NCI-H2227 treated with DMSO at 0.1 percent for 48 hours (cell line): ENCODE measurements around the gene GNAT2.
A peak's percentile ranks its signal among the peaks of the same experiment; 100 is the strongest.
"Not testable (repeated sequence)": the region's sequence is repeated elsewhere in the genome, so short reads cannot be mapped to it uniquely, and the experiment has no call there.

Source experiments
- DNase-seq: peaks from one replicate; lab custom pipeline; 2025; lab: John Stamatoyannopoulos, UW

Gene GNAT2

DNA sequence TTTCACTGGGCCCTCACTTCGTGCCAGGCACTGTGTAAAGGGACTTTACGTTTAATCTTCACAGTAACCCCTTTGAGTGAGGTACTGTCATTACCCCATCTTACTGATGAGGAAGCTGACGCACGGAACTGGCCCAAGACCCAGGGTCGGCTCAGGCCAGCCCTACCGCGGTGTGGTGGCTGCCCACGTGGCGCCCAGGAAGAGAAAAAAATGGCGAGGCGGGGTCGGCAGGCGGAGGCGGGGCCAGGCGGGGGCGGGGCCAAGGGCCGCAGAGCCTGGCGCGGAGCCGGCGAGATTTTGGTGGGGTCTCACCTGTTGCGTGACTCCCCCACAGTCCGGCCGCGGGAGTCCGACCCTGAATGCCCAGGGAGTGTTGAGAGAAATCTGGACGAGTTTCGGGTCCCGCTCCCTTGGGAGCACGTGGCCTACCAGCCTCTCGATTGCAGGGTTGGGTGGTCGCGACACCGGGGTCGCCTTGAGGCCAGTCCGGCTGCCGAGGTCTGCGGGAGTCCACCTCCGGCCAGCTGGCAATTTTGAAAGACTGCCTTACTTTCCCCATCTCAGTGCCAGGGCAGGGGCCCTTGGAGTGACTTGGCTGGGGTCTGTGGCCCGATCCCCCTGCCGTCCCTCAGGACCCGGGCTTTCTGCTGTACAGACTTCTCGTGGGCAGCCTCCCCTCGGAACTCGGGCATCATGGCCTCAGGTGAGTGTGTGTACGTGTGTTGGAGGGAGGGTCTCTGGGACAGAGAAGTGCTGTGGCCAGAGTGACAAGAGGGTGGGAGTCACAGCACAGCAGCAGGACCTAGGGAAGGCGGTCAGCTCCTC is at the start of gene GNAT2, which contains the start of gene AMPD2:
TSS of gene GNAT2 (minus strand) at position 41 of the 825 bp plus-strand sequence. CDS start 6,746 bp downstream, outside the sequence.
TSS of gene AMPD2 (plus strand) at position 262 of the 825 bp plus-strand sequence. CDS start 1,339 bp downstream, outside the sequence.
- DNase-seq: peak; percentile 51

DNA sequence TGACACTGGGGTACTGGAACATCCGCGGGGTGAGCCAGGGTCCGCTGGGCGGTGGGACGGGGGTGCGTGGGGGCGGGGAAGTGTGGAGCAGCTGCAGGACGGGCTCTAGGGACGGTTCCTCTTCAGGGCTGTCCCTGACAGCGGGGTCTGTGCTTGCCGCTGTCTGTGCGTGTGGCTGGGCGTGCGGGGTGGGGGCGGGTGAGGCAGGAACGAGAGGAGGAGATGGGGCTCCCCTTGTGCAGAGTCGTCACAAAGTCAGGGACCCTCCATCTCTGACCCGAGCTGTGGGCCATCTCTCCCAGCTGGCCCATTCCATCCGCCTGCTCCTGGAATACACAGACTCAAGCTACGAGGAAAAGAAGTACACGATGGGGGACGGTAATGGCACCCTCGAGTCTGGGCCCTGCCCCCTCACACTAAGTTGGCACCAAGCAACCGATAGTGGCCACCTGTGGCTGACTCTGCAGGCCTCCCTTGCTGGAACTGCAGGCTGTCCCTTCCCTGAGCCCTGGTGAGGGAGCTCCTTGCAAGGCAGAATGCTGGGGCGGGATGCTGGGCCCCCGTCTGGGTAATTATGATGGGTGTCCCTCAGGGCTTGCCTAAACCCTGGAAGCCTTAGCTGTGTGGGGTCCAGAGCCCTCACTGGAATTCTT is 48.8 kb upstream of the GNAT2 start:
- no peak for DNase-seq

DNA sequence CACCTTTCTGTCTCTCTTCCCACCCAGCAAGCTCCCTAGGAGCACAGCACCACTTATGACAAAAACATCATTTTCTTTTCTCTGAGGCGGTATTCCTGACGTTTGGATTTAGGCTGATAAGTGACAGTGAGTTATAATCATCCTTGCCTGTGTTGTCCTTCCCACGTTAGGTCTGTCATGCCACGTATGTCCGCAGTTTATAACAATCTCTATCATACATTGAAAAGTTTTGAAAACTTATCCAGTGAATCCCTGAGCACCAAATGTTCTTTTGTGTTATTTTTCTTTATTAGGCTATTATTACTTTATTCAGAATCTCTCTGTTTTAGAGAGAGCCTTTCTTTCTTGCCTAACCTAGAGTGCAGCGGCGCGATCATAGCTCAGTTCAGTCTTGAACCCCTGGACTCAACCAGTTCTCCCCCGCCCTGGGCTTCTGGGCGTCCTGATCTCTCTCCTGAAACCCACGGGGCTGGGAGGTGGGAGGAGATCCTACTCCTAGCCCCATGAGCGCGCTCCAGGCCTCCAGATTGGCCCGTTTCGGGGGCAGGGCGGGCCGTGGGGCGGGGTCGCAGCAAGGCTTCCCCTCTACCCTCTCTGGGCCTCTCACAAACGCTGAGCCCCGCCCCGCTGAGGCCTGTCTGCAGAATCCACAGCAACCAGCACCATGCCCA is 48.2 kb upstream of the GNAT2 start, which contains the start of gene GSTM2:
TSS of gene GSTM2 (plus strand) at position 606 of the 671 bp plus-strand sequence. CDS start at position 665, 59 bp downstream.
- DNase-seq: peak; percentile 83

DNA sequence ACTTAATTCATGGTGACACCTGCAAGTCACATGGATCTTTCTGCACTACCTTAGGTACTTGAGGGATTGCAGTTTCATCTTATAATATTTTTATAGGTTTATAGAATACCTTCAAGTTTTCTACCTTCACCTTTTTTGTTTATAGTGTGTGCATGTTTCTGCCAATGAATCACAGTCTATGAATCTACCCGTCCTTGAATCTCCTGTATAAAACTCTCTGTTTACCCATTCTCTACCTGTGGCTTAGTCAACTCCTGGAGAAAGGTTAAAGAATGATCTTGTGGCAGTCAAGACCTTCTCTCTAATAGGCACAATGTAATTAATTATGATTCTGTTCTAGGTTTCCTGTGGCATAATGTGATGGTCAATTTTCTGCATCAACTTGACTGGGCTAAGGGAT is 45.3 kb upstream of the GNAT2 start:
- no peak for DNase-seq

DNA sequence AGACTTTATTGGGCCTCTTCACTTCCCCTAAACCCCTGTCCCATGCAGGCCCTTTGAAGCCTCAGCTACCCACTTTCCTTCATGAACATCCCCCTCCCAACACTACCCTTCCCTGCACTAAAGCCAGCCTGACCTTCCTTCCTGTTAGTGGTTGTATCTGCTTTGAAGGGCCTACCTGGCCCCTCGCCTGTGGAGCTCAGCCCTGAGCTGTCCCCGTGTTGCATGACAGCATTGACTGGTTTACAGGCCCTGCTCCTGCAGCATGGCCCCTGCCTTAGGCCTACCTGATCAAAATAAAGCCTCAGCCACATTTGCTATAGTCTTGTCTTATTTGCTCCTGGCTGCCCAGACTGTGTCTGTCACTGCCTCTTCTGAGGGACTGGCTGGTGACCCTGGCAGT is 42.0 kb upstream of the GNAT2 start:
- DNase-seq: no peak

DNA sequence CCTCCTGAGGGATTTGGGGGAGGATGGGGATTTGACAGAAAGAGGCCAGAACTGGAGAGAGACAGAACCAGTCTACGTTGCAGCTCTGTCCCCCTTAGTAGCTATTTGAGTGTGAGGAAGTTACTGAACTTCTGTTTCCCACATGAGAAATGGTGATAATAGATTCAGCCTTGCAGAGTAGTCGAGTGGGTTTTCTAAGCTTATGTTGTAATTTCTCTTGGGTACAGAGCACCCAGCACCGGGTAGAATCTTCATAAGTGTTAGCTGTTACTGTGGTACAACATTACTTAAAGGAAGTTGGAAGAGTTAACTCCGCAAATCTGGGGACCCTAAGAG is 41.2 kb upstream of the GNAT2 start:
- DNase-seq: not testable (repeated sequence)

DNA sequence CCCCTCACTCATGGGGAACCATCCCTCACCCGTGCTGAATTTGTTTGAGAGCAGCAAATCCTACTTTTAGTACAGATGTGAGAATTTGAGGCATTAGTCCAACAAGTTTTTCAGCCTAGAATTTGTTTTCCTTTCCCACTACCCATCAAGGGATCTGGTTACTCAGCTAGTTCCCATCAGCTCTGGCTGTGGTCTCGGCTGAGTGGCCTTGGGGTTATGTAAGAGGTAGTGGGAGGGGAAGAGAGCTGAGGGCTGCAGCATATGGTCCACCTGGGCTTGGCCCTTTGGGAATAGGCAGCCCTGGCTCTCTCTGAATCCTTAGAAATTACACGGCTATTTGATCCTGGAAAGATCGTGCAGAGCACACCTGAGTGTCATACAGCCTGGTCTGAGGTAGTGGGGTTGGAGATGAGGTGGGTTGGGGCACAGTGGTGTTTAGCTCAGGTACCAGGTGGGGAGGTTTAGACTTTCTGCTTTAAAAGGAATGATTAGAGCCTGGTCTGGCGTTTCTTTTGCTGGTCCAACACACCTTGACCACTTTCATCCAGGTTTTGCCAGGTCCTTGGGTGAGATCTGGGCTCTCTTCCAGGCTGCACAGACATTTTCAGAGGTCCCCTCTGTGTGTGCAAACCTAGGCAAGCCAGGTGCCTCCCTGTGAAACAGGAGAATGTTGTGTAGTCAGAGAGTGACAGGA is 40.7 kb upstream of the GNAT2 start:
- no peak for DNase-seq

DNA sequence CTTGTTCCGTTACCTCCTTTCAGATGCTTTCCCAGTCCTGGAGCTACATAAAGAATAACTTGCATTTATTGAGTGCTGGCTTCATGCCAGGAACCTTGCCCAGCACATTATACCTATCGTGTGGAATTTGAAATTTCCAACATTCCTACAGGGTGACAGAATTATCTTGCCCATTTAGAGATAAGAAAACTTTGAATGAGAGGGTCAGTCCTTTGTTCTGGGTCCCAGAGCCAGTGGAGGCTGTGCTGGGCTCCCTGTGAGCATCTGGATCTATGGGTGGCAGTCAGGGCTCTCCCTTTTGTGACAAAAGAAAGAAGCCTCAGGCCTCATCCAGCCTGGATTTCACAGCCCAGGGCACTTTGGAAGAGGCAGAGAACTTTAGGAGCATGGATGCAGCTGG is 39.7 kb upstream of the GNAT2 start:
- no peak for DNase-seq

DNA sequence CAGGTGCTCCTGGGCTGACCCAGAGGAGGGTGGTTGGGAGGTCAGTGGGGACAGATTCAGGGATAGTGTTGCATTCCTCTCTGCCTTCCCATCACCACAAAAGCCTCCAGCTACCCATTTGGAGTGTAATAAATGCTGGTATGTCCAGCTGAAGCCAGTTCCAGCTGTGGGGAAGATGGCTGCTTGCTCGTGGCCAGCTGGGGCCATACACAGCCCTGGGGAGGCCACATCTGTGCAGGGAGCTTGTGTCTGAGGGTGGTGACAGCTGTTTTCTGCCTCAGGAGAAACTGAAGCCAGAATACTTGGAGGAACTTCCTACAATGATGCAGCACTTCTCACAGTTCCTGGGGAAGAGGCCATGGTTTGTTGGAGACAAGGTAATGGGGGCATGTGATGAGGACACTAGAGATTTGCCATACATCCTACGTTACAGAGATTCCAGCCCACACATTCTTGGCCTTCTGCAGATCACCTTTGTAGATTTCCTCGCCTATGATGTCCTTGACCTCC is 39.2 kb upstream of the GNAT2 start:
- DNase-seq: no peak

DNA sequence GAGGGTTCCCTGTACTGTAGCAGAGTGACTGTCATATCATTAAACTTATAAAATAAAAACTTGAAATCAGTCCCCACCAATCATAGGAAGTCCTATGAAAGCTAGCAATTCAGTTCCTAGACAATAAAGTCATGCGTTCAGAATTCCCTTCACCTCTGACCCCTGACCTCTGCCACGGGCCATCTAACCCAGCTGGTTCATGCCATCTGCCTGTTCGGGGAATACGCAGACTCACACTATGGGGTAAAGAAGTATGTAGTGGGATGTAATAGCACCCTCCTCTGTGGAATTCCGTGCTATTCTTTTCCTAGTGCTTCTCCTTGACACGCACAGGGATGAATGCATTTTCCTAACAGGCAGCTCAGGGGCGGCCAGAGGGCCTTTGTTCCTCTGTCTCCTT is 38.6 kb upstream of the GNAT2 start:
- no peak for DNase-seq

DNA sequence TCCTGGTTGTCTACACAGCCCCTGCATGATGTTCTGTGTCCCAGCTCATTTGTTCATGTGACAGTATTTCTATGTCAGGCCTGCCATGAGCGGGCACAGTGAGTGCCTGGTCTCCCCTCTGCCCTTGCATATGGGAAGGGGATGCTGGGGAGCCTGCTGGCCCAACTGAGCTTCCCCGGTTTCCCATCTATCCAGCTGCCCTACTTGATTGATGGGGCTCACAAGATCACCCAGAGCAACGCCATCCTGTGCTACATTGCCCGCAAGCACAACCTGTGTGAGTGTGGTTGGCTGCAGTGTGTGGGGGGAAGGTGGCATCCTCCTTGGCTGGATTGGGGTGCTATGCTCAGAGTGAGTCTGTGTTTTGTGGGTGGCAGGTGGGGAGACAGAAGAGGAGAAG is 38.0 kb upstream of the GNAT2 start:
- DNase-seq: no peak

DNA sequence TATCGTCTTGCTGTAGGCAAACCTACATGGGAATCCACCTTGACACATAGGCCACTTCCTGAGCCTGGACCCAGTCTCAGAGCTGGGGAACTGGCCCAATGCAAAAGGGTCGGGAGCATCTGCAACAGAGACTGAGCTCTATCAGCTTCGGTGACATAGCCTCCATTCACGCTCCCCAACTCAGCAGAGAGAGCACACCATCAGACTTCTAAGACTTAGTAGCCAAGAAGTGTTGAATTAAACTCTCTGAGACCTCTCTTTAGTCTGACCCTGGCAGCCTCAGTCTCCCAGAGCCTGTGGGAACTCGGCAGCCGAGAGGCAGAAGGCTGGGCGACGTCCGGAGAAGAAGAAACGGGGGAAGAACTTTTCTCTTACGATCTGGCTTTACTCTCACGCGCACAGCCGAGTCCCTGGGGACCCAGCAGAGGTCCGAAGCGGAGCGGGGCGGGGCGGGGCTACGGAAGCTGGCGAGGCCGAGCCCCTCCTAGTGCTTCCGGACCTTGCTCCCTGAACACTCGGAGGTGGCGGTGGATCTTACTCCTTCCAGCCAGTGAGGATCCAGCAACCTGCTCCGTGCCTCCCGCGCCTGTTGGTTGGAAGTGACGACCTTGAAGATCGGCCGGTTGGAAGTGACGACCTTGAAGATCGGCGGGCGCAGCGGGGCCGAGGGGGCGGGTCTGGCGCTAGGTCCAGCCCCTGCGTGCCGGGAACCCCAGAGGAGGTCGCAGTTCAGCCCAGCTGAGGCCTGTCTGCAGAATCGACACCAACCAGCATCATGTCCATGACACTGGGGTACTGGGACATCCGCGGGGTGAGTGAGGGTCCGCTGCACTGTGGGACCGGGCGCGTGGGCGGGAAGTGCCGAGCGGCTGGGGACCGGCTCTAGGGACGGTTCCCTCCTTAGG is 36.5 kb upstream of the GNAT2 start, which contains the start of gene GSTM4:
TSS of gene GSTM4 (plus strand) at position 485 of the 905 bp plus-strand sequence. CDS start at position 776, 291 bp downstream.
- peak; percentile 60 for DNase-seq

DNA sequence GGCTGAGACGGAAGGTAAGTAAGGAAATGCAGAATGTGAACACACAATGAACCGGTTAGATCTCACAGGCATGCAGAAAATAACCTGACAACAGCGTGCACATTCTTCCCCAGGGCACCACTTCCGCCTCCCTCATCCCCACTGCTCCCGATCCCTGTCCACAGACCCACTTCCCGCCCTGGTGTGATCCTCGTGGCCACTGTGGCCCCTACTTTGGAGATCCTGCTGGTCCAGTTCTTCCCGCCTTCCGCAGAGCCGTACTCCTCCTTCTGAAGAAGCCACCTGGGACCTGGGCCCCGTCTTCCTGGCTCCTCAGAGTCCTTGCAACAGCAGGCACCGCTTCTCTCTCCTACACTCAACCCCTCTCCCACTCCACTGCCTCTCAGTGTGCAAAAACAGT is 35.1 kb upstream of the GNAT2 start:
- DNase-seq: no peak

DNA sequence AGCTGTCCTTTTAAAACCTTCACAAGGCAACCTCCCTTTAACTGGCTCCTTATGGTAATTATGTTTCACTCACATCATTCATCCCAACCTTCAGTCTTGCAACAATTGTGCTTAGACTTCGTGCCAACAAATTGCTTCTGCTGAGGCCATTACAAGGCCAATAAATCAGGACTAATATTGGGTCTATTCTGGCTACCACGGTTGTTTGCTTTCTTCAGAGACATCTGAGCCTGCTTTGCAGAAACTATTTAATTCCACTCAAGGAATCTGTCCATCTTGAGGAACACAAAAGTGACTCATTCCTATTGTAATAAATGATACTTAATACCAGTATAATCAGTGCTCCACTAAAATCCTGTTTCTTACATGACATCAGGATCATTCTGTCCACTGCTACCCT is 33.9 kb upstream of the GNAT2 start:
- DNase-seq: peak; percentile 84

DNA sequence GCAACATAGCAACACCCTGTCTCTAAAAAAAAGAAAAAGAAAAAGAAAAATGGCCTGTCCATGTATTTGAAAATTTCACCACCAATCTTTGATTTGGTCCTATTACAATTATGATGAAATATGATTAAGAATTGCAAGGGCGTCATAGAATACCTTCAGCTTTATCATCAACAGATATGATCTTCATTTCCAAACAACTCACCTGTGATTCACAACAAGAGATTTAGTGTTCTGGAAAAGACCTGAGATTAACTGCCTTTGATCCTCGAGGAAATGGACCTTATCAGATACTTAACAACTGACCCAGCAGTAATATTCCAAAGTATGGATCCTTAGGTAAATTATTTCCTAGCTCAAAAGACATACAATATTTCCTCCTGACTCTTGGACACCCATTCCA is 33.0 kb upstream of the GNAT2 start:
- no peak for DNase-seq

DNA sequence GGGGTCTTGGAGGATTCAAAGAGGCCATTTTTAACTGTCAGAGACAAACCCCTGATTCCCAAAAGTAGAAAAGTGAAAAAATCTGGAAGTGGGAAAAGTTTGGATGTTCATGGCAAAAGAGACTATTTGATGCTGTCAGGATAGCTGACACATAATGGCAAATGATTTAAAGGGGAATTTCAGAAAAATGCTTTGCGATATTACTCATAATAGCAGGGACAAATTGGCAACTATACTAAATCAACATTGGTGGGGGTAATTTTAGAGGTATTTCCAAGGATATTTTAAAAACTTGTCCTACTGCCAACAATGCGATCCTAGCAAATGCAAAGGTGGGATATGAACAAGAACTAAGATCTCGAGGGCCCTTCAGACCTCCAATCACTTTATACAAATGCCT is 31.2 kb upstream of the GNAT2 start:
- no peak for DNase-seq

DNA sequence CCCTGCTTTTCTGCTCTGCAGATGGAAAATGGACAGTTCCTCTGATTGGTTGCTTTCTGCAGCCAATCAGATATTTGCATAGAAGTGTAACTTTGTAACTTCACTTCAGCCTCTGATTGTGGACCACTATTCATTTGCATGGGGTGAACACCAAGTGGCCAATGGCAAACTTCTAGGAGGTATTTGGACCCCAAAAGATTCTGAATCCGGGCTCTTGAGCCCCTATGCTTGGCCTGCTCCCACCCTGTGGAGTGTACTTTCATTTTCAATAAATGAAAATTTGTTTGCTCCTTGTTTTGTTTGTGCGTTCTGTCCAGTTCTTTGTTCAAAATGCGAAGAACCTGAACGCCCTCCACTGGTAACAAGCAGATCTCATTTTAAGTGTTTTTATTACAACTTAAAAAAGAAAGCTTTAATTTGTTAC is 30.1 kb upstream of the GNAT2 start:
- DNase-seq: peak; percentile 56

DNA sequence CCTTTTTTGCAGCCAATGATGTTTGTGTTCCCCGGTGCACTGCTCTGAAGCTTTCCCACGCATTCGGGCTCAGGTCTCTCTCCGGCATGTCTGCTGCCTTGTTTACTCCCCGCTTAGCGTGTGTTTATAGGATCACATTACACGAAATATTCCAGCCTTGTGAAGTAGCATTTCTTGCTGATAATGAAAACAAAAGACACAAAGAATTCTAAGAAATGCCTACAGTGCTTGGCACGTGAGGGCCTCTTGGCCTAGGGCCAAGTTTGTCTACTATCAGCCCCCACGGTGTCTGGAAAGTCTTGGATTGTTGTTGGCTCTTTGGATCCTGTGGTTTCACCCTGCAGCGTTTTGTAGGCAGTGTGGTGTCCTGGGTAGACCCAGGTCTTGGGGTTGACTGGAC is 25.3 kb upstream of the GNAT2 start:
- DNase-seq: no peak

DNA sequence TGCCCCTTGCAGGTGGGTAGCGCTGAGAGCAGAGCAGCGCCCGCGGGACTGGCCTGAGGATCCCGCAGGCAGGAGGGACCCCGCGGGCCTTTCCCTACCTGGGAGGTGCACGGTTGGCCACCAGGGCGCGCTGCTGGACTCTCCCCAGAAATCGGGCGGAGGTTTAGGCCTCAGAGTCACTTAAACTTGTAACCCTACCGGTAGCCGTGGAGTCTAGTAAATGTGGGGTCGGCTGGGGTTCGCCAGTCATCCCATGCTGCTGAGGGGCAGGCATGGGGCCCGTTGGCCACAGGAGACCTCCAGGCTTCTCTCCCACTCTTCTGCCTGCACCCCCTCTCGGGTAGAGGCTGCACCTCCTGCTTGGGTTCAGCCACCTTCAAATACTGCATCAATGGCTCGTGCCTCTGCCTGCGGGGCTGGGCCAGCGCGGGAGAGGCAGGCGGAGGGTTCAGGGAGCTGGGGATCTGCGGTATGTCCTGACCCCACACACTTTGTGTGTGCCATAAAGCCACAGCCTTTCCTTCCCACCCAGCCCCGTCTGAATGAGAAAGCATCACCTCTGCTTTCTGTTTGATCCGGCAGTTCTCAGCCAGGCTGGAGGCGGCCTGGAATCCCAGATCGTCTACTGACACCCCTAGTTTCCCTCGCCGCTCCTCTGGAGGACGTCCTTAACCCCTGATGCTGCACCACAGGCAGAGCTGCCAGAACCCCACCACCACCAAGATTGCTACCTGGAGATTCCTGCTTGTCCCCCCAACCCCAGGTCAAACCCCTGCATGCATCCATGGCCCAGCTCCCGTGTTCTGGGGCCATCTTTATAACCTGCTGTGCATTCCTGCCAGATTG is 24.2 kb upstream of the GNAT2 start:
- DNase-seq: peak; percentile 22

DNA sequence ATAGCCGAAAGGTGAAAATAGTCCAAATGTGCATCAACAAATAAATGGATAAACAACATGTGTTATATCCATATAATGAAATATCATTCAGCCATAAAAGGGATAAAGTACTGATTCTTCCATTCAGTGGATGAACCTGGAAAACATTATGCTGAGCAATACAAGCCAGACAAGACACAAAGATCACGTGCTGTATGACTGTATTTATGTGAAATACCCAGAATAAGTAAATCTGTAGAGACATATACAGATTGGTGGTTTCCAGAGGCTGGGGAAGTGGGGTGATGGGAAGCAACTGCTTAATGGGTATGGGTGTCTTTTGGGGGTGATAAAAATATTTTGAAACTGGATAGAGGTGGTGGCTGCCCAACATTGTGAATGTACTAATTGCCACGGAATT is 23.2 kb upstream of the GNAT2 start:
- DNase-seq: no peak
